ENCODE results near the gene FAM171A2. TPM values are rescaled to one million over a fixed set of nuclear protein-coding genes. Genes with fewer than 3 reads are reported as not detected.

FAM171A2 gene
- 1 to 10 TPM in 1 of 3 donors, under 1 TPM in 2; 0.12 to 1.3 (median 0.31) TPM for total RNA-seq
- long read RNA-seq, donor 1, transcript FAM171A2-201 (8 exons, 3,160 nt) = major isoform, 5 of 13 reads
- long read RNA-seq, donor 1, partial matches to known transcripts = 0 of 13 reads
- long read RNA-seq, donor 1, other reads (novel, unspliced or antisense) = 8 of 13 reads
- long read RNA-seq, donor 2 = 0 reads

DNA sequence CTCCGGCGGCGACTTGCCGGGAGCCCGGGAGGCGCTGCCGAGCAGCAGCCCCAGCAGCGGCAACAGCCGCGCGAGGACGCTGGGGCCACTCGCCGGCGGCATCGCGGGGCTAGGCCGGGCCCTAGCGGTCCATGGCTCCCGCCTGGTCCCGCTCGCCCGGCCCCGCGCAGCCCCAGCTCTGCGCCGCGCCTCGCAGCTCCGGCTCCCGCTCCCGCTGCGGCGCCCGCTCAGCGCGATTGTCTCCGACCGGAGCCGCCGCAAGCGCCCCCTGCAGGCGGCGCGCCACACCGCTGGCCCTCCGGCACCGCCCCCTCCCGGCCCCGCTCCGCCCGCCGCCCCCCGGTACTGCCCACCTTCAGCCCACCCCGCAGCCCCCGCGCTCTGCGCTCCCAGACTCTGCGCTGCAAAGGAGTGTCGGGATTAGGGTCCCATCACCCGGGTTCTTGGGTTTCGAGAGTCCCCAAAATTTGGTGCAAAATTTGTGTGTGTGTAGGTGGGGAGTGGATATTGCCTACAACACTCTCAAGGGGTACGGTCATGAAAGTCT lies at the start of gene FAM171A2:
Gene FAM171A2, minus strand, starts transcription at position 241 of the 547 bp plus-strand sequence. Its CDS starts 139 bp downstream, at position 102.
- H3K4me1 ChIP-seq (ENCODE audit: low read depth) = peaks cover 7% of the 10 kb centered on the region
- ATAC-seq = peak; percentile 94
- no peaks in the 10 kb centered on the region for H3K9me3 ChIP-seq
- DNase-seq = peak in 2 of 3 donors; percentile 55 to 74
- no peaks in the 10 kb centered on the region for H3K36me3 ChIP-seq (ENCODE audit: low read depth)
- intact Hi-C loops (cut with DNase I, micrococcal nuclease) = no loop called here
- H3K4me3 ChIP-seq = no peak within 1 kb of the TSS
- TF ChIP-seq, protein P1, sequence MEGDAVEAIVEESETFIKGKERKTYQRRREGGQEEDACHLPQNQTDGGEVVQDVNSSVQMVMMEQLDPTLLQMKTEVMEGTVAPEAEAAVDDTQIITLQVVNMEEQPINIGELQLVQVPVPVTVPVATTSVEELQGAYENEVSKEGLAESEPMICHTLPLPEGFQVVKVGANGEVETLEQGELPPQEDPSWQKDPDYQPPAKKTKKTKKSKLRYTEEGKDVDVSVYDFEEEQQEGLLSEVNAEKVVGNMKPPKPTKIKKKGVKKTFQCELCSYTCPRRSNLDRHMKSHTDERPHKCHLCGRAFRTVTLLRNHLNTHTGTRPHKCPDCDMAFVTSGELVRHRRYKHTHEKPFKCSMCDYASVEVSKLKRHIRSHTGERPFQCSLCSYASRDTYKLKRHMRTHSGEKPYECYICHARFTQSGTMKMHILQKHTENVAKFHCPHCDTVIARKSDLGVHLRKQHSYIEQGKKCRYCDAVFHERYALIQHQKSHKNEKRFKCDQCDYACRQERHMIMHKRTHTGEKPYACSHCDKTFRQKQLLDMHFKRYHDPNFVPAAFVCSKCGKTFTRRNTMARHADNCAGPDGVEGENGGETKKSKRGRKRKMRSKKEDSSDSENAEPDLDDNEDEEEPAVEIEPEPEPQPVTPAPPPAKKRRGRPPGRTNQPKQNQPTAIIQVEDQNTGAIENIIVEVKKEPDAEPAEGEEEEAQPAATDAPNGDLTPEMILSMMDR (IDR thresholded peaks at IDR 0.05) = peak; percentile 90

DNA sequence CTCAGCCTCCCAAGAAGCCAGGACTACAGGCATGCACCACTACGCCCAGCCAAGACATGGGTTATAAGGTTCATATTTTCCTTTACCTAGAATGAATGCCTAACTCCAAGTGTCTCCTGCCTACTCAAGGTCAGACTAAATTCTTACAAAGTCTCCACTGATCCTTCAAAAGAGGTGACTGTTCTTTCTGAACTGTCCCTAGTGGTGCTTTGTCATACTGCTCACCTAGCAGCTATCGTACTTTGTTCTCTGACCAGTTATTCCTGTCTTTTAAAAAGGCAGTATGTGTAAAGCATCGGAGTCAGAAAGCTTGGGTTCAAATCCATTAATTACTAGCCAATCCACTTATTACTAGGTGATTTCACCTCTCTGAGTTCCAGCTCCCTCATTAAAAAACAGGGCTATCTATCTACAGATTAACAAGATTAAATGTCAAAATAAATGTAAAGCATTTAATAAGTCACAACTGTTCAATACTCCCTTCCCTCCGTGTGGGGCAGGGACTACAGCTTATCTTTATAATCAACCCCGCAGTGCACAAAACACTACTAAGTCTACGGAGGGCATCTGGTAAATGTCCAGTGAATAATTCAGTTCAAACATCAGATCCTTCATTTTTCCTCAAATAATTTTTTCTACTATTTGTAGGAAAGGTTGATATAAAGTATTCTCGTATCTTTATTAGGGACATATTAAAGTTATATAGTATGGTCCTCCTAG lies 45.8 kb upstream of the FAM171A2 start:
- ATAC-seq (no peak), DNase-seq (no peak)
- TF ChIP-seq, protein P1 (IDR thresholded peaks at IDR 0.05) = no peak
- Histone ChIP-seq H3K36me3 (ENCODE audit: low read depth) (no peaks in the 10 kb centered on the region), H3K9me3 (no peaks in the 10 kb centered on the region), H3K4me1 (ENCODE audit: low read depth) (no peaks in the 10 kb centered on the region), H3K4me3 (no peak overlapping the region)
- intact Hi-C loops (cut with DNase I, micrococcal nuclease) = no loop called here

DNA sequence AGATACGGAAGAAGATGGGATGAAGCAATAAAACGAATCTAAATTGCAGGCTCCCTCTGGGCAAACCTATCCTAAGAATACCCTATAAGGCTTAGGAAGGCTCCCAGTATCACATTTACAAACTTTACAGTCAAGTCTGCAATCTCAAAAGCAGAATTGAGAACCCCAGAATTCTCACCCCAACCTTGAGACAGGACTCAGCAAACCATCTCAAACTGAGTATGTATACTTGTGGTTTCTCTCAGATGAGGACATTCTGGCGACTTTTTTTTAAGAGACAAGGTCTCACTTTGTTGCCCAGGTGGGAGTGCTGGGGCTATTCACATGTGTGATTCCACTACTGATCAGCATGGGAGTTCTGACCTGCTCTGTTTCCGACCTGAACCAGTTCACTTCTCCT lies 45.1 kb upstream of the FAM171A2 start:
- no peak for DNase-seq
- intact Hi-C loops (cut with DNase I, micrococcal nuclease) = no loop called here
- no peak for ATAC-seq
- Histone ChIP-seq H3K4me1 (ENCODE audit: low read depth) (no peaks in the 10 kb centered on the region), H3K4me3 (no peak overlapping the region), H3K36me3 (ENCODE audit: low read depth) (no peaks in the 10 kb centered on the region), H3K9me3 (no peaks in the 10 kb centered on the region)
- TF ChIP-seq, protein P1 (IDR thresholded peaks at IDR 0.05) = no peak

DNA sequence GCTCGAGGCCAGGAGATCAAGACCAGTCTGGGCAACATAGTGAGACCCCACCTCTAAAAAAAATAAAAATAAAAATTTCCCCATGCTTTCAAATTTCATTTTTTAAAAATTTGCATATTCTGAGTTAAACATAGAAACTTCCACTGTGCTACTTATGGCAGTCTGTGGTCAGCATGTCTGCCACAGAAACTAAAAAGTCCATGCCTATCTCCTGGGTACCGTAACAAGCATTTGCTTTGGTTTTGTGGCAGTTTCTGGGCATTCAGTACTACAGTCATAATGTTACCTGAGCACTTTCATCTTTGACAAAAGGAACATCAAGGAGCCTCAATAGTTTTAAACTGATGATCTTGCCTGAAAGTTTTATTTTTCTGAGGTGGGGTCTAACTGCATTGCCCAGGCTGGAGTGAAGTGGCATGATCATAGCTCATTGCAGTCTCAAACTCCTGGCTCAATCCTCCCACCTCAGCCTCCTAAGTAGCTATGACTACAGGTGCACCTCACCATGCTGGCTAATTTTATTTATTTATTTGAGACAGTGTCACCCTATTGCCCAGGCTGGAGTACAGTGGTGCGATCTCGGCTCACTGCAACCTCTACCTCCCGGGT lies 39.0 kb upstream of the FAM171A2 start:
- Histone ChIP-seq H3K9me3 (no peaks in the 10 kb centered on the region), H3K4me3 (no peak overlapping the region), H3K4me1 (ENCODE audit: low read depth) (no peaks in the 10 kb centered on the region), H3K36me3 (ENCODE audit: low read depth) (no peaks in the 10 kb centered on the region)
- DNase-seq = no peak
- TF ChIP-seq, protein P1 (IDR thresholded peaks at IDR 0.05) = no peak
- intact Hi-C loops (cut with DNase I, micrococcal nuclease) = no loop called here
- no peak for ATAC-seq

DNA sequence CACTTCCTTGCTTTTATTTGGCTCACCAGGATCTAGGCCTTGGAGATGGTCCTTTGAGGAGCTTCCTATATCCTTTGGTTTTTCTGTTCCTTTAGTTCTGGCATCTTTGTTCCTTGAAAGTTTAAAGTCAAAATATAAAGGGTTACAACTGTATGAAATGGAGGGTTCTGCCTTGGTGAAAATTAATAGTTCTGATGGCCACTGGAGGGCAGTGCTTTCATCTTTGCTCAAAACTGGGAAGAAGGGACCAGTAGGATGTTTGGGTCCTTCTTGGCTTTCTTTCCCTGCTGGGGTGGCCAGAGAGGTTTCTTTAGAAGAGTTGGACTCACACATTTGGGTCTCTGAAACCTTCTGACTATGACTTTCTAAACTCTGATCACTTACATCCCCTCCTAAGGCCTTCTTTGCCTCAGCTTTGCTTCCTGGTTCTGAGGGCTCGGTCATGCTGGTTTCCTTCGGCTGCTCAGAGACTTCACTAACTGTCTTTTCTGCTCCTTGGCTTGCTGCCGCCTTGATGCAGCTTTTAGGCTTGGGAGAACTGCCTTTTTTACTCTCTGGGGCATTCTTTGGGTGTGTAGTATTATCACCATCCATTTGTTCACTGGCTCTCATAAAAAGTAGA lies 36.7 kb upstream of the FAM171A2 start:
- no peak for ATAC-seq
- intact Hi-C loops (cut with DNase I, micrococcal nuclease) = no loop called here
- H3K36me3 ChIP-seq (ENCODE audit: low read depth) = no peaks in the 10 kb centered on the region

More for the DNA sequence above, 36.7 kb upstream of the FAM171A2 start:
- DNase-seq = no peak
- H3K9me3 ChIP-seq = no peaks in the 10 kb centered on the region
- H3K4me3 ChIP-seq = no peak overlapping the region
- TF ChIP-seq, protein P1 (IDR thresholded peaks at IDR 0.05) = no peak
- H3K4me1 ChIP-seq (ENCODE audit: low read depth) = no peaks in the 10 kb centered on the region

Data from mucosa of descending colon (tissue), 3 donors.